SH-SY5Y (cell line): ENCODE results near the gene SPEN.
A peak's percentile ranks its signal among the peaks of the same experiment; 100 is the strongest.
"Not testable (repeated sequence)": the region's sequence is repeated elsewhere in the genome, so short reads cannot be mapped to it uniquely, and the experiment has no call there.

Experiments
- GATA2 ChIP-seq: IDR thresholded peaks from 2 replicates; pipeline ENCODE4 v1.6.1; 2011; ENCODE audit warnings: mild to moderate bottlenecking, low read depth, low read length
- GATA3 ChIP-seq: IDR thresholded peaks from 2 replicates; pipeline ENCODE4 v1.6.1; 2011; ENCODE audit warnings: low read depth, mild to moderate bottlenecking, low read length, moderate library complexity

Gene SPEN

GRCh38 chr1:15847100-15847892 lies at the start of gene SPEN:
Gene SPEN (plus strand): TSS chr1:15847707. CDS start chr1:15848068, 361 bp downstream.
- TF ChIP-seq GATA3 = no peak
- no peak for TF ChIP-seq GATA2

- no peak for TF ChIP-seq GATA2
- no peak for TF ChIP-seq GATA3
Observed at GRCh38 chr1:15799004-15799867, 48.3 kb upstream of the SPEN start.

DNA sequence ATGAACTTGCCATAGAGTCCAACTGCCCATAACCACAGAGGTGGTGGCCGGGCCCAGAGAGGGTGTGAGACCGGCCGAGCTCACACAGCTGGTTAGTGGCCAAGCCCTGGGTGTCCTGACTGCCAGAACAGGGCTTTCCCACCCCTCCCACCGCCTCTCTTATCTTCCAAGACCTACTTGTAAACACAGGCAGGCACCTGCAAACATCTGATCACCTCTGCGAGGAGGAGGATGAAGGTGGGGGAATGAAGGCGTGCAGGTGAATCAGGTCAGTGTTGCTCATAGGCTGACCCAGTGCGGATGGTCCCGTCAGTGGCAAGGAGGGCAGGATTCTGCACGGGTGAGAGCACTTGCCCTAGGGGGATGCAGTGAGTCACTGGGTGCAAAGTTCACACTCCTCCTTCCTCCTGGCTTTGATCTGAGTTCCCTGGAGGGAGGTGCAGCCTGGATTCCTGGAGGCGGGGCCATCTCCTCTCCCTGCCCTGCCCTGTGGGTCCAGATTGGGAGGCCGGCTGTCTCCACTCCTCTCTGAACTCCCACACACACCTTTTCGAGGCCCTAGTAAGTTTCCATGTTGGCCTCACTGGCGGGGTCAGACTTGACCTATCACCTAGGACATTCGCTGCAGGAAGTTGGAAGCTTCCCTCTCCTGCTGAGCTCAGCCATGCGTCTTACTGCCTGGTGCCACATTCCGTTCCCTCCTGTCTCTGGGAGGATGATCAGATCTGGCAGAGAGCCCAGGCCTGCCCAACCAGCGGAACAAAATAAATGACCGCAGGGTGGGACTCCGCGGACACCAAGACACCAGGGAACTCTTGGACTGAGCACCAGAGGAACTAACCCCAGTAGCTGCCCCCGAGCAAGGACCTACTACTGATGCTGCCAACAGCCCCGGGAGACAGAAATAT lies 47.3 kb upstream of the SPEN start:
- TF ChIP-seq GATA2 (peak; percentile 93), GATA3 (no peak)

- no peak for TF ChIP-seq GATA2
- TF ChIP-seq GATA3 = no peak
Observed at GRCh38 chr1:15802234-15802965, 45.1 kb upstream of the SPEN start.

DNA sequence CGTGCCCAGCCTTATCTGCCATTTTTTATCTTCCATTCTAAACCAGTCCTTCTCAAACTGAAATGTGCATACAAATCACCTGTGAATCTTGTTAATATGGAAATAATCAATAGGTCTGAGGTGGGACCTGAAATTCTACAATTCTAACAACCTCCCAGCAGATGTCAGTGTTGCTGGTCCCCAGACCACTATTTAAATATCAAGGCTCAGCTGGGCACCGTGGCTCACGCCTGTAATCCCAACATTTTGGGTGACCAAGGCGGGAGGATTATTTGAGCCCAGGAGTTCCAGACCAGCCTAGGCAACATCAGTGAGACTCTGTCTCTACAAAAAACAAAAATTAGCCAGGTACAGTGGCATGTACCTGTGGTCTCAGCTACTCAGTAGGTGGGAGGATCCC lies 44.1 kb upstream of the SPEN start:
- TF ChIP-seq GATA3 (no peak), GATA2 (no peak)

DNA sequence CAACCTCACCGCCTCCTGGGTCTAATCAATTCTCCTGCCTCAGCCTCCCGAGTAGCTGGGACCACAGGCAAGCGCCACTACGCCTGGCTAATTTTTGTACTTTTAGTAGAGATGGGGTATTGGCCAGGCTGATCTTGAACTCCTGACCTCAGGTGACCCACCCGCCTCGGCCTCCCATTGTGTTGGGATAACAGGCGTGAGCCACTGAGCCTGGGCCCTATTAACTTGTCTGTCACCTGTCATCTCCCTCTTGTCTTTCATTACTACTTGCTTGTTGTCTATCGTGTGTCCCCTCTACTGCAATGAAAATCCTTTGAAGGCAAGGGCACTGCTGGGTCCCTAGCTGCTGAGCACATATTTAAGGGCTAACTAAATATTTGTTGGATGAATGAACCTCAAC lies 43.4 kb upstream of the SPEN start:
- TF ChIP-seq GATA3 = no peak
- no peak for TF ChIP-seq GATA2

GRCh38 chr1:15807121-15807520 lies 40.4 kb upstream of the SPEN start:
- TF ChIP-seq GATA2 (no peak), GATA3 (no peak)

DNA sequence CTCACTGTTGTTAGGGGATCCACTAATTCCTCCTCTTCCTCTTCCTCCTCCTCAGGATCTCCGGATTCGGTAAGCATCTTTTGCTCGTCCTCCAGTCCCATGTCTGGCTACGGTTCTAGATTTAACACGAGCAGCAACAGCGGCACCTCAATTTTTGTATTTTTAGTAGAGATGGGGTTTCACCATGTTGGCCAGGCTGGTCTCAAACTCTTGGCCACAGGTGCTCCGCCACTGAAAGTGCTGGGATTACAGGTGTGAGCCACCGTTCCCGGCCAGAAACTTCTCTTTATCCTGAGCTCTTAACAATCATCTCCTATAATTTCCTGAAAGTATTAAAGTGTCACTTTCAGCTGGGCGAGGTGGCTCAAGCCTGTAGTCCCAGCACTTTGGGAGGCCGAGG lies 40.0 kb upstream of the SPEN start, which contains the start of gene UQCRHL:
Gene UQCRHL (minus strand): TSS at position 101 of the 400 bp plus-strand sequence. CDS start 0 bp downstream, at position 101.
- TF ChIP-seq GATA3, GATA2: not testable (repeated sequence)

DNA sequence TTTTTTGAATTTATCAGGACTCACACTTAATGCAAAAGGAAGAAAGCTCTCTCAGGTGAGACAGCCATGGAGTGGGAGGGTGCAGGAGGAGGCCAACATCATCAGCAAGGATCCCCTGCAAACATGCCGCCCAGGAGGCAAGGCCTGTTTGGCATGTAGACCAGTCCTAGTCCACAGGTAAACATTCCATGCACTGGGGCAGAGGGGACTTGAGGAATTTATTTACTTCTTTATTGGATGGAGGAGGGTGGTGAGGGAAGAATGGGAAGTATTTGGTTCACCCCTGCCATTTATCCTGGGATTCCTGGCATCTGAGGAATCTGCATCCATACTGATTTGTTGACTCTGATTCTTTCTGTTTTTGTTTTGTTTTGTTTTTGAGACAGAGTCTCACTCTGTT lies 38.6 kb upstream of the SPEN start:
- TF ChIP-seq GATA3 (no peak), GATA2 (no peak)

- no peak for TF ChIP-seq GATA2
- TF ChIP-seq GATA3 = no peak
Observed at GRCh38 chr1:15810073-15810472, 37.4 kb upstream of the SPEN start.

DNA sequence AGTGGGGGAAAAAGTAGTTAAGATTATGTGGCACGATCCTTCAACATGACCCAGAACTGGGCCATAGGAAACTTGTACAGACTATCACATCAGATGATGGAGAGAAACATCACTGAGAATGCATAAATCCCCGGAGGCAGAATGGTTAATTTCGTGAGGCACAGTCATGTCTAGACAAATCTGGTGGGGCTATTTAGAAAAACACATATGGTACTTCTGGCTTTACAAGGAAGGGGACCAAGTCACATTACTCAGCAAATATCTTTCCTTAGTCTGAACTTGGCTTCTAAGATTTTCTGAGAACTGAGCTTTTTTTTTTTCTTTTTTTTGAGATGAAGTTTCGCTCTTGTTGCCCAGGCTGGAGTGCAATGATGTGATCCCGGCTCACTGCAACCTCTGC lies 30.8 kb upstream of the SPEN start:
- TF ChIP-seq GATA3 = no peak
- TF ChIP-seq GATA2 = no peak

GRCh38 chr1:15820478-15820877 lies 27.0 kb upstream of the SPEN start:
- no peak for TF ChIP-seq GATA2
- no peak for TF ChIP-seq GATA3

DNA sequence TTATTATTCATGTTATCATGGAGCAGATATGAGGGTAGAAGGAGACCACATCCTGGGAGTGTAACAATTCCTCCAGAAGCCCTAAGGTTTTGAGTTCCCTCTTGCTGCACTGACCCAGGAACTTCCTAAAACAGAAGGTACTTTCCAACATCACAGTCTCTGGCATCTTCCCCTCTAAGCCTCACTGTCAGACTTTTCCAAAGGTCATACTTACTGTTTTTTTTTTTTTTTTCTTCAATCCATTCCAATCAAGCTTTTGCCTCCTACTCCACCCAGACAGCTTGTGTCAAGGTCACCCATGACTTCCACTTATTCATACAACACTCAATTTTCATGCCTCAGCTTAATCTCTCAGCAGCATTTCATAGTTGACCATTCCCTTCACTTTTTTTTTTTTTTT lies 21.7 kb upstream of the SPEN start:
- TF ChIP-seq GATA3 (no peak), GATA2 (no peak)
